Left ventricle myocardium inferior (tissue), 1 donor: Measurements from ENCODE around the gene CCDC86. TPM values are rescaled to one million over a fixed set of nuclear protein-coding genes. Genes with fewer than 3 reads are reported as not detected.

ENCODE experiments used
- DNase-seq: peaks from one replicate; pipeline ENCODE4 v3.0.0-alpha.2; 2020
- H3K27ac ChIP-seq: fragments of 200-600 bp; replicated peaks from 2 replicates; pipeline ENCODE4 v1.8.0; 2021
- H3K27me3 ChIP-seq: fragments of 200-600 bp; 2 replicates; pipeline ENCODE4 v1.8.0; 2021; ENCODE audit warnings: low read depth
- H3K36me3 ChIP-seq: fragments of 200-600 bp; 2 replicates; pipeline ENCODE4 v1.8.0; 2021
- H3K4me1 ChIP-seq: fragments of 200-600 bp; 2 replicates; pipeline ENCODE4 v1.8.0; 2021
- H3K4me3 ChIP-seq: fragments of 200-600 bp; 2 replicates; pipeline ENCODE4 v1.8.0; 2021; ENCODE audit warnings: mild to moderate bottlenecking, moderate library complexity
- H3K9me3 ChIP-seq: fragments of 200-600 bp; replicated peaks from 2 replicates; pipeline ENCODE4 v1.8.0; 2021
- CTCF ChIP-seq: fragments of 200-600 bp; IDR thresholded peaks from 2 replicates; pipeline ENCODE4 v1.8.0; 2021; ENCODE audit warnings: antibody characterized with exemption, mild to moderate bottlenecking, borderline replicate concordance
- intact Hi-C: fragments of 100-400 bp; cut with micrococcal nuclease; formaldehyde crosslinking; loops from one replicate; pipeline ENCODE4 v1.11.0; 2022
- total RNA-seq: library from RNA; stranded (reverse); fragmentation: NEBNext Ultra II Directional; extraction: Animal tissue kit (Norgen Biotek cat#: 25700); gene quantifications from one replicate; pipeline ENCODE4 v1.2.1, GENCODE V29; 2021
- donor health status: DM: no; HTN: yes; CAD: no; lungs with severe emphysema.

CCDC86 gene
- total RNA-seq, 1 donor from 2014 or later: 9.3 TPM

GRCh38 chr11:60810569-60810968 lies 31.3 kb upstream of the CCDC86 start:
- intact Hi-C loops: no loop called here
- Histone ChIP-seq H3K4me1 (no peaks in the 10 kb centered on the region), H3K9me3 (no peaks in the 10 kb centered on the region), H3K36me3 (no peaks in the 10 kb centered on the region), H3K27ac (peak overlapping the region; percentile 23), H3K4me3 (no peak overlapping the region), H3K27me3 (peaks cover 15% of the 10 kb centered on the region)
- no peak for DNase-seq
- no peak for TF ChIP-seq CTCF

GRCh38 chr11:60813324-60813723 lies 28.6 kb upstream of the CCDC86 start:
- no peak for TF ChIP-seq CTCF
- H3K4me1 ChIP-seq: no peaks in the 10 kb centered on the region
- H3K36me3 ChIP-seq: no peaks in the 10 kb centered on the region
- peaks cover 22% of the 10 kb centered on the region for H3K27me3 ChIP-seq
- intact Hi-C loops: no loop called here
- no peak overlapping the region for H3K27ac ChIP-seq
- no peak for DNase-seq
- no peak overlapping the region for H3K4me3 ChIP-seq
- peaks cover 16% of the 10 kb centered on the region for H3K9me3 ChIP-seq

- intact Hi-C loops: no loop called here
- Histone ChIP-seq H3K36me3 (no peaks in the 10 kb centered on the region), H3K9me3 (peaks cover 16% of the 10 kb centered on the region), H3K4me1 (no peaks in the 10 kb centered on the region), H3K27ac (no peak overlapping the region), H3K4me3 (no peak overlapping the region), H3K27me3 (peaks cover 22% of the 10 kb centered on the region)
- TF ChIP-seq CTCF: no peak
- no peak for DNase-seq
Measured at GRCh38 chr11:60814112-60814511, 27.8 kb upstream of the CCDC86 start.

- Histone ChIP-seq H3K27me3 (peaks cover 14% of the 10 kb centered on the region), H3K36me3 (no peaks in the 10 kb centered on the region), H3K4me3 (no peak overlapping the region), H3K9me3 (peaks cover 16% of the 10 kb centered on the region), H3K27ac (no peak overlapping the region), H3K4me1 (no peaks in the 10 kb centered on the region)
- no peak for DNase-seq
- intact Hi-C loops: no loop called here
- no peak for TF ChIP-seq CTCF
Measured at GRCh38 chr11:60816590-60817157, 25.2 kb upstream of the CCDC86 start.

- peaks cover 8% of the 10 kb centered on the region for H3K27me3 ChIP-seq
- H3K36me3 ChIP-seq: no peaks in the 10 kb centered on the region
- no peak for TF ChIP-seq CTCF
- intact Hi-C loops: no loop called here
- no peaks in the 10 kb centered on the region for H3K4me1 ChIP-seq
- H3K4me3 ChIP-seq: no peak overlapping the region
- no peak for DNase-seq
- H3K27ac ChIP-seq: no peak overlapping the region
- peaks cover 16% of the 10 kb centered on the region for H3K9me3 ChIP-seq
Measured at GRCh38 chr11:60818057-60818456, 23.9 kb upstream of the CCDC86 start.
